Measurements from ENCODE around the gene ELMO1. TPM values are rescaled to one million over a fixed set of nuclear protein-coding genes. Genes with fewer than 3 reads are reported as not detected.

Gene ELMO1
- total RNA-seq, 1 experiment from 2014 or later, result 7.8 TPM

DNA sequence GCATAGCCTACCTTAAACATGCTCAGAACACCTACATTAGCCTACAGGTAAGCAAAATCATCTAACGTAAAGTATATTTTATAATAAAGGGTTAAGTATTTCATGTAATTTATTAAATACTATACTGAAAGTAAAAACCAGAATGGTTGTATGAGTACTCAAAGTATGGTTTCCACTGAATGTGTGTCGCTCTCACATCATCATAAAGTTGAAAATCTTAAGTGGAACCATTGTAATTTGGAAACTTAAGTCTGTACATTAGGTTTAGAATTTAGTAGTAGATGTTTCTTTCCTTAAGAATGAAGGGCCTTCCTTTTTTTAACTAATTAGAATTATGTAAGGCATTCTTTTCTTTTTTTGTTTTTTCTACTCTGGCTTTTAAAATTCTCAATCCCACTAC, 484.4 kb downstream of the ELMO1 start:
- no peaks in the 10 kb centered on the region for H3K9me3 ChIP-seq (ENCODE audit: control insufficient read depth, low read depth, low read length)
- H3K79me1 ChIP-seq (ENCODE audit: insufficient read depth, low read depth, low read length, poor library complexity, severe bottlenecking), result no peaks in the 10 kb centered on the region
- no peaks in the 10 kb centered on the region for H3K79me2 ChIP-seq (ENCODE audit: insufficient read depth, low read length)
- peaks cover 5% of the 10 kb centered on the region; the same call in 1 of the 2 replicates for H3K4me1 ChIP-seq (ENCODE audit: insufficient read depth, low read length)
- no peak overlapping the region for H2BK12ac ChIP-seq (ENCODE audit: insufficient read length, low read depth, low read length)
- no peak overlapping the region for H2BK15ac ChIP-seq (ENCODE audit: low read depth, low read length)
- H3K4me2 ChIP-seq (ENCODE audit: insufficient read depth, insufficient read length, low read length), result no peak overlapping the region
- H4K5ac ChIP-seq (ENCODE audit: insufficient read length, low read depth, low read length), result no peak overlapping the region
- no peak overlapping the region for H2BK120ac ChIP-seq (ENCODE audit: low read depth, low read length, poor library complexity, severe bottlenecking)
- no peak overlapping the region for H3K23ac ChIP-seq (ENCODE audit: insufficient read length, low read depth, low read length)
- H3K4me3 Mint-ChIP-seq, result no peak overlapping the region; a peak in 1 of 5 replicates
- H3K4me1 Mint-ChIP-seq, result peaks cover 34 to 45% of the 10 kb centered on the region in 2 experiments
- peaks cover 0 to 2% of the 10 kb centered on the region in 2 experiments; a peak in 2 of 5 replicates for H3K9me3 Mint-ChIP-seq
- no peak overlapping the region for H3K14ac ChIP-seq (ENCODE audit: insufficient read depth, low read length)
- TF ChIP-seq, protein P1, sequence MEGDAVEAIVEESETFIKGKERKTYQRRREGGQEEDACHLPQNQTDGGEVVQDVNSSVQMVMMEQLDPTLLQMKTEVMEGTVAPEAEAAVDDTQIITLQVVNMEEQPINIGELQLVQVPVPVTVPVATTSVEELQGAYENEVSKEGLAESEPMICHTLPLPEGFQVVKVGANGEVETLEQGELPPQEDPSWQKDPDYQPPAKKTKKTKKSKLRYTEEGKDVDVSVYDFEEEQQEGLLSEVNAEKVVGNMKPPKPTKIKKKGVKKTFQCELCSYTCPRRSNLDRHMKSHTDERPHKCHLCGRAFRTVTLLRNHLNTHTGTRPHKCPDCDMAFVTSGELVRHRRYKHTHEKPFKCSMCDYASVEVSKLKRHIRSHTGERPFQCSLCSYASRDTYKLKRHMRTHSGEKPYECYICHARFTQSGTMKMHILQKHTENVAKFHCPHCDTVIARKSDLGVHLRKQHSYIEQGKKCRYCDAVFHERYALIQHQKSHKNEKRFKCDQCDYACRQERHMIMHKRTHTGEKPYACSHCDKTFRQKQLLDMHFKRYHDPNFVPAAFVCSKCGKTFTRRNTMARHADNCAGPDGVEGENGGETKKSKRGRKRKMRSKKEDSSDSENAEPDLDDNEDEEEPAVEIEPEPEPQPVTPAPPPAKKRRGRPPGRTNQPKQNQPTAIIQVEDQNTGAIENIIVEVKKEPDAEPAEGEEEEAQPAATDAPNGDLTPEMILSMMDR (conservative IDR thresholded peaks at IDR 0.05), result no peak
- no peak overlapping the region for H3K56ac ChIP-seq (ENCODE audit: insufficient read length, low read depth, low read length)
- DNase-seq, result no peak
- H3T11ph ChIP-seq (ENCODE audit: low read length), result no peak overlapping the region
- no peak overlapping the region for H4K8ac ChIP-seq (replicated peaks; ENCODE audit: insufficient read length, low read depth, low read length)
- no peak overlapping the region for H4K91ac ChIP-seq (ENCODE audit: insufficient read length, low read depth, low read length)
- WGBS (ENCODE audit: extremely low coverage, insufficient read length, low lambda C conversion rate), result no CpG with 5 or more reads among the region's 2 CpGs
- no peak overlapping the region for H3K4ac ChIP-seq (ENCODE audit: low read depth, low read length)
- no peaks in the 10 kb centered on the region for H3K27me3 ChIP-seq (ENCODE audit: insufficient read depth, low read length)
- H2AFZ ChIP-seq (ENCODE audit: low read length), result no peak overlapping the region
- H4K20me1 ChIP-seq (ENCODE audit: control insufficient read depth, insufficient read depth, insufficient read length), result no peaks in the 10 kb centered on the region
- no peak overlapping the region for H3K18ac ChIP-seq (ENCODE audit: insufficient read length, low read depth, low read length)
- H3K23me2 ChIP-seq (ENCODE audit: insufficient read length, low read depth, low read length, poor library complexity, severe bottlenecking), result no peaks in the 10 kb centered on the region
- H3K27me3 Mint-ChIP-seq (ENCODE audit: low read depth), result no peaks in the 10 kb centered on the region
- no peak overlapping the region for H2BK5ac ChIP-seq (ENCODE audit: insufficient read length, low read length)
- no peak overlapping the region for H2AK5ac ChIP-seq (ENCODE audit: insufficient read length, low read length)
- no peaks in the 10 kb centered on the region for H3K36me3 Mint-ChIP-seq (ENCODE audit: insufficient read depth in 1 of 3, low read depth in 3 of 3)
- peak overlapping the region in 1 of 3 experiments; percentile 18; a peak in 1 of 7 replicates for H3K27ac Mint-ChIP-seq
- peak overlapping the region; percentile 29 for H3K27ac ChIP-seq (ENCODE audit: insufficient read length, low read depth, low read length)
- no peak overlapping the region for H2BK20ac ChIP-seq (ENCODE audit: low read depth, low read length, poor library complexity, severe bottlenecking)
- H3K9ac ChIP-seq (ENCODE audit: extremely low read depth, insufficient read length, low read length), result no peak overlapping the region
